GM12872 (cell line): ENCODE results near the gene MEG3.

Experiments
- TF ChIP-seq, protein P1 (sequence below): IDR thresholded peaks from 3 replicates; pipeline ENCODE4 v1.5.1; 2011; ENCODE audit warnings: low read depth, mild to moderate bottlenecking, low read length, moderate library complexity; ENCODE audit not compliant: insufficient read depth

MEG3 gene

DNA sequence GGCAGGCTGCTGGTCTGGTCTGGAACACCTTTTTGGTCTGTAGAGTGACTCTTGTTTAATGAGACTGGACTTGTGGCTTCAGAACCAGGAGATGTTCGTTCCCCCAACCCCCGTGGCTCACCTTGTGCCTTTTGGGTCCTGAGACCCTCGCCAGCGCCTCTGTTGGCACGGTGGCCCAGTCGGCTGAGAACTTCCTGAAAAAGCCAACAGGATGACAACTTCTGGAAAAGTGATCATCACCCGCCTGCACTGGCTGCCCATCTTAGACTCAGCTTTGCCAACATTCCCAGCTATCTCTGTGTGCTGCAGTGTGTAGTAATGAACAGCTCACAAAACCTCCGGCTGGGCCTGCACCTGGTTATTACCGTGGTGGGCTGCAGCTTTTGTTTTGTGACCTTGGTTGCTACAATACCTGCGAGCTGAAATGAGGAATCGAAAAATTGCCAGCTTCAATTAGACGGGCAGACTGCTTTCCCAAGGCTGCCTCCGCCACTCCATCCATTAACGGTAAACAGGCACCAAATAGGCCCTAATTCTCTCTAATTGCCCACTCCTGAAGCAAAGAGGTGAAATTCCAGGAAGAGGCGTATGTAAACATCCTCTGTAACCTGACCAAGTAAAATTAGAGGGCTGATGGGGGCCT lies 16.0 kb downstream of the MEG3 start:
- TF ChIP-seq, protein P1, sequence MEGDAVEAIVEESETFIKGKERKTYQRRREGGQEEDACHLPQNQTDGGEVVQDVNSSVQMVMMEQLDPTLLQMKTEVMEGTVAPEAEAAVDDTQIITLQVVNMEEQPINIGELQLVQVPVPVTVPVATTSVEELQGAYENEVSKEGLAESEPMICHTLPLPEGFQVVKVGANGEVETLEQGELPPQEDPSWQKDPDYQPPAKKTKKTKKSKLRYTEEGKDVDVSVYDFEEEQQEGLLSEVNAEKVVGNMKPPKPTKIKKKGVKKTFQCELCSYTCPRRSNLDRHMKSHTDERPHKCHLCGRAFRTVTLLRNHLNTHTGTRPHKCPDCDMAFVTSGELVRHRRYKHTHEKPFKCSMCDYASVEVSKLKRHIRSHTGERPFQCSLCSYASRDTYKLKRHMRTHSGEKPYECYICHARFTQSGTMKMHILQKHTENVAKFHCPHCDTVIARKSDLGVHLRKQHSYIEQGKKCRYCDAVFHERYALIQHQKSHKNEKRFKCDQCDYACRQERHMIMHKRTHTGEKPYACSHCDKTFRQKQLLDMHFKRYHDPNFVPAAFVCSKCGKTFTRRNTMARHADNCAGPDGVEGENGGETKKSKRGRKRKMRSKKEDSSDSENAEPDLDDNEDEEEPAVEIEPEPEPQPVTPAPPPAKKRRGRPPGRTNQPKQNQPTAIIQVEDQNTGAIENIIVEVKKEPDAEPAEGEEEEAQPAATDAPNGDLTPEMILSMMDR: no peak

DNA sequence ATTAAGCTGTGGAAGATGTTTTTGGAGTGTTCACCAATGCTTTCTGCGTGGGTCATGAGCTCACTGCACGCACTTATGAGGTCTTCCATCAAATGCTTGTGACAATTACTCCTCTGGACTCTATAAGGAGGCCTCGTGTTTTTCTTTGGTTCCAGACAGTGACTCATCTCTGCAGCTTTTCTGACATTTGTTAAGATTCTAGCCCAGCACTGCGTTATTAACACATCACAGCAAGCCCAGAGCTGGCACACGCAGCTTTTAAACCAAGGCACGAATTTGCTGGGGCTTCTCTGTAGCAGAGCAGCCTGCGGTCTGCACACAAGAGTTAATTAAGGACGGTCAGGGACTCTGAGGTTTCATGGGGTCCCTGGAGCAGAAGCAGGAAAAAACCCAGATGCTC lies 16.9 kb downstream of the MEG3 start:
- TF ChIP-seq, protein P1: no peak

DNA sequence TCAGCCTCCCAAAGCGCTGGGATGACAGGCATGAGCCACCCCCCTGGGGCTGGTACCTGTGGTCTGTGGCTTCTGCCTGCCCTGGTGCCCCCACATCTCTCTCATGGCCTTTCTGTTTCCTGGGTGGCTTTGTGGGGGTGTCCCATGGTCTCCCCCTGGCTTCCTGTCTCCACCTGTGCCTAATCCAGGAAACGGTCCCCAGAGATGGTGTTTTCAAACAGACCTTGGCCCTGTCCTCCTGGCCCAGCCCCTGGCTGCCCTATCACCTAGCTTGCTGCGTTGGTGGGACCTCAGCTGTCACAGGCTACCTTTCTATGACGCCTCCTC lies 18.1 kb downstream of the MEG3 start:
- TF ChIP-seq, protein P1: no peak

GRCh38 chr14:100844421-100844820 lies 18.5 kb downstream of the MEG3 start:
- TF ChIP-seq, protein P1: no peak

DNA sequence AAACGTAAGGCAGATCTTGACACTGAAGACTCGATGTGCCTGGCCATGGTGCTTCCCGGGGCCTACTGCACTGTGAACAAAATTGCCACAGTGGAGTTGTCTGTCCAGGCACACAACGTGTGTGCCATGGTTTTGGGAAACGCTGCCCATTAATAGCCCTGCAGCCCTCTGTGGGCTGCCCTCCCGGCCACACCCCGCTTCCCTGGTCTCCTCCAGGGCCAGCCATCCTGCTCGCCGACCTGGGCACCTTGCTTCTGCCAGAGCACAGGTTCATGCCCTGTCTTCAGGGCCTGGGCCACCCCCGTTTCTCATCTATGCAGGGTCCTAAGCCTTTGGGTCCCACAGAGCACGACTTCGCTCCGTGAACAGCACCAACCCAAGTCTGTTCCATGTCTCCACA lies 18.9 kb downstream of the MEG3 start:
- TF ChIP-seq, protein P1: no peak

GRCh38 chr14:100845341-100845740 lies 19.4 kb downstream of the MEG3 start:
- TF ChIP-seq, protein P1: no peak

DNA sequence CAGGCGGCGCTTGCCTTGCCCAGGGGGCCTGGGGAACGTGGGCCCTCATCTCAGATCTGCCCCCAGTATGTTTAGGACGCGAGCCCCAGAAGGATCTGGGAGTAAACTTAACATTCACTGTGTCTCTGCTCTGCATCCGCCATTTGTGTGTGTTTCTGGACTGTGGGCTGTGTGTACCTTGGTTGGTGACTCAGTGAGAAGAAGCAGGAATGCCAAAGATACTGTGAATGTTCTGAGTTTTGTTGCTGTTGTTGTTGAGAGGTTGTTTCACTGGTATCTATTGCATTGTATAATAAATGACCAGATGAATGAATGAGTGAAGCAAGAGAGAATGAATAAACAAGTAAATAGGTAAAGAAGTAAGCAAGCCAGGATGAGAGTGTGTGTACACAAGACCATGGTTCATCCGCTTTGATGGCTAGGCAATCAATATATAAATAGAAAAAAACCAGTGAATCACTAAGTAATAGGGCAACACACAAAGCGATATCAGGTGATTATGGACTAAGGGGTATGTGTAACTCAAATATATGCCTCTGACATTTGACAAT lies 20.5 kb downstream of the MEG3 start:
- TF ChIP-seq, protein P1: no peak
